ENCODE data around the gene BARD1. TPM values are rescaled to one million over a fixed set of nuclear protein-coding genes. Genes with fewer than 3 reads are reported as not detected.
"Not testable (repeated sequence)": the region's sequence is repeated elsewhere in the genome, so short reads cannot be mapped to it uniquely, and the experiment has no call there.

The BARD1 gene
- total RNA-seq, 8 experiments from 2014 or later: 0.92 to 30.7 (median 9.5) TPM

DNA sequence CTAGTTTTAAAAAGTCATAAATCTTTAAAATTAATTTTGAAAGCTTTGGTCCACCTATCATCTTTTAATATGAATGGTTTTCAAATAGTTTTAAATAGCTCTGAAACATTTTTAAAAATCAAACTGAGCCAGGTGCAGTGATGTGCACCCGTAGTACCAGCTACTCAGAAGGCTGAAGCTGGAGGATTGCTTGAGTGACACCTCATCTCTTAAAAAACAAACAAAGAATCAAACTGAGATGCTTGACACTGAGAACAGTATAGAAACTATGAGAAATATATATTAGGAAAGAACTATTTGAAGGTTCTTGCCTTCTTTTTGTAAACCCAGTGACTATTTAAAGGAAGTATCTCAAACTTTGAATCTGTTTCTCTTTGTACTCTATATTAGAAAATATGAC lies 67.4 kb downstream of the BARD1 start:
- no peaks in the 10 kb centered on the region for H3K4me1 ChIP-seq (replicated peaks in 1 of 2)
- no peak overlapping the region for H3K4me3 ChIP-seq
- no peak for ATAC-seq (replicated peaks in 6 of 8)
- 75 to 100% (median 100%) methylated on average over 1 of the region's 1 CpG for WGBS, 10 experiments
- in situ Hi-C loops (cut with MboI; ENCODE audit: low pct_unique_long_range_greater_than_20kb in 2 of 9, low sequenced_read_pairs in 9 of 9, unreplicated experiment in 9 of 9): no loop called here
- no peak overlapping the region for H3K27ac ChIP-seq

DNA sequence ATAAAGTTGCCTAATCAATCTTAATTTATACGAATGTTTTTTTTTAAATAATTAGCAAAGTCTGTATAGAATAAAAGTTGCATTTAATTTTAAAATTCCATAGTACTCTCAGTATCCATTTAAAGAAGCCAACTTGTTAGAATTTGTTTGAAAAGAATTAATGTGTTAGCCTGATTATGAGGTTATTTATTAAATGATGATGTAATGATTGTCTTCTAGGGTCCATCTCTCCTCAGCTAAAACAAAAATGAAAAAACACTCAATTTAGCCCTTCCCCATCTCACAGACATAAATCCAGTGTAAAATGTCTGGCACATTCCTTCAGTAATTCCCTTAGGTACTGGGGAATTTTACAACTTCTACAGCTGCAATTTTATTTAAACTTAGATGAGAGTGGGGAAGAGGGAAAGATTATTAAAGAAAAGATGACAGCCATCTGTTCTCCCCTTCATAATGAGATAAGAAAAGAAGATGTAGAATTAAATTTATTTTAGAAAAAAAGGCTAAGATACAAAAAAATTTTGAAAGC lies 68.6 kb downstream of the BARD1 start:
- Histone ChIP-seq H3K4me3 (no peak overlapping the region), H3K4me1 (replicated peaks in 1 of 2) (no peaks in the 10 kb centered on the region), H3K27ac (no peak overlapping the region)
- ATAC-seq (replicated peaks in 6 of 8): no peak
- 40 to 100% (median 83%) methylated on average over 1 of the region's 1 CpG for WGBS, 10 experiments
- in situ Hi-C loops (cut with MboI; ENCODE audit: low pct_unique_long_range_greater_than_20kb in 2 of 9, low sequenced_read_pairs in 9 of 9, unreplicated experiment in 9 of 9): no loop called here

DNA sequence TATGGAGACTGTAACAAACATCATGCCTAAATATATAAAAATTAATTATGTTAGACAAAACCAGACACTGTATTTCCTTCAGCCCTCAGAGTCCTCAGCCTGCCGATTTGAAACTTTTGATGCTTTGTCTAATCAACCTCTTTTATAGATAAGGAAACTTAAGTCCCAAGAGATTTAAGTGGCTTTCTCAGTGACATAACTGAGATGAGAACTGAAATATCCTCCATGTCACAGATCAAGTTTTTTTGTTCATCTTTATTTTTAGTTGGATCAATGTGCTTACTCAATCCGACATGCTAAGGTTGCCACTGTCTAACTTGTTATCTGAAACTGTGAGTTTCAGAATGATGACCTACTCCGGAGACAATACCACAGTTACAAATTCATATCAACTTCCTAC lies 72.3 kb downstream of the BARD1 start:
- 89 to 100% (median 97%) methylated on average over 1 to 3 of the region's 3 CpGs for WGBS, 10 experiments
- Histone ChIP-seq H3K4me3 (no peak overlapping the region), H3K27ac (no peak overlapping the region), H3K4me1 (replicated peaks in 1 of 2) (no peaks in the 10 kb centered on the region)
- in situ Hi-C loops (cut with MboI; ENCODE audit: low pct_unique_long_range_greater_than_20kb in 2 of 9, low sequenced_read_pairs in 9 of 9, unreplicated experiment in 9 of 9): no loop called here
- ATAC-seq (replicated peaks in 6 of 8): no peak

DNA sequence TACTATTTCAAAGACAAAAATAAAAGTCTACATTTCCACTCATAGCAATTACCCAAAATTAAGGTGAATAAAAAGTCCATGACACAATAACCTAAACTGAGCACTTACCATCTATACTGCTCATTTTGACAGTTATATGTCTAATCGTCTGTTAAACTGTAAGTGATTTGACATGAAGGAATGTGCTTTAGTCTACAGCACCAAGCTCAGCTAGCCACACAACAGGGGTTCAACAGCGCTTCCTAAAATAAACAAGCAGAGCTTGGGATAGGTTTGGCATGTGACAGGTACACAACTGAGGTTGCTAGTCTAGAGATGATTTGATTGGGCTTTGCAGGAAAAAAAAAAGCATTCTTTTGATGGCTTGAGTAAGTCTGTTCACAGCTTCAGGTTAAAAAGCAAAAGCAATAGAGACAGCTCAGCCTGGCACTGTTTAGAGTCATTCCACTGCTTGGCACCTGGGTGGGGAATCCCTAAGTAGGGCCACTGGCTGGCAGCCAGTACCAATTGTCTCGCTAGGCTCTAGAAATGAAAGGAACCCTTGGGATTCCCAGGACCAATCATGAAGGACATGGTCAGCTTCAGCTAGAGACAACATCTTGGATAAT lies 78.6 kb downstream of the BARD1 start:
- Histone ChIP-seq H3K27ac (no peak overlapping the region), H3K4me3 (no peak overlapping the region), H3K4me1 (replicated peaks in 1 of 2) (peaks cover 0 to 2% of the 10 kb centered on the region in 2 donors)
- in situ Hi-C loops (cut with MboI; ENCODE audit: low pct_unique_long_range_greater_than_20kb in 2 of 9, low sequenced_read_pairs in 9 of 9, unreplicated experiment in 9 of 9): no loop called here
- 75 to 100% (median 100%) methylated on average over 1 to 3 of the region's 3 CpGs; no CpG with 5 or more reads in 1 of the 10 experiments for WGBS, 10 experiments
- no peak for ATAC-seq (replicated peaks in 6 of 8)

DNA sequence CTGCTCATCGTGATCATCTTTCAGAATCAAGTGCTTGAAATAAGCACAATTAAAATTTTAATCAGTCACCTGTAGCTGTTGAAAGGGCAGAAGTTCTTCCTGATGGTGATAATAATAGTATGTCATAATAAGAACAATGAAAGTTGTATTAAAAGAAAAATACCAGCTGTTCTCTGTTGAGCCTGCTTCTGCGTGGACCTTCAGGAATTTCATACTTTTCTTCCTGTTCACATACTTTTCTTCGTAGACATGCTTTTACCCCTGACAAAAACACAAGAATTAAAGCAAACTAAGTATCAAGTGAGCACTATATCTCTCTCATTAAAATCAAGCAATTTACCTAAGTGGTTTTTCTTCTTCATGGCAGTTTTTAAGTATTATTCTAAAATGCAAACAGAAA lies 79.2 kb downstream of the BARD1 start:
- no peak for ATAC-seq (replicated peaks in 6 of 8)
- in situ Hi-C loops (cut with MboI; ENCODE audit: low pct_unique_long_range_greater_than_20kb in 2 of 9, low sequenced_read_pairs in 9 of 9, unreplicated experiment in 9 of 9): no loop called here
- WGBS, 10 experiments: 65 to 100% (median 94%) methylated on average over 1 to 3 of the region's 3 CpGs
- no peak overlapping the region for H3K27ac ChIP-seq
- peaks cover 0 to 2% of the 10 kb centered on the region in 2 donors for H3K4me1 ChIP-seq (replicated peaks in 1 of 2)
- no peak overlapping the region for H3K4me3 ChIP-seq

DNA sequence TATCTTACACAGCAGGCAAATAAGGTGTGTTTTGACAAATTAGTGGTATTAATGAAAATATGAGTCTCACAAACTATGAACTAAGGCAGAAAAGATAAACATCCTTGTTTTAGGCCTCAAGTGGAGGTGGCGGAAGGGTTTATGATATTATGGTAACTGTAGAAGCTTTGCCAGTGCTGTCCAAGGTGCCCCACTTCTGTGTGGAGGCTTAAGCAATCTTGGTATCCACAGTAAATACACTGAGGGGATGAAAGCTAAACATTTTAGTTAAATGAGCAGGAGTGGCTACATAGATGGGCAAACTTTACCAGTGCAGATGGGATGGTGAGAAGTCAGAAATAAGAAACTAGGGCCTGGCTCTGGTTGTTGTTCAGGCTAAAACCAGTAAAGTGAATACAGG lies 84.7 kb downstream of the BARD1 start:
- Histone ChIP-seq H3K4me1 (replicated peaks in 1 of 2) (peaks cover 0 to 2% of the 10 kb centered on the region in 2 donors), H3K4me3 (no peak overlapping the region), H3K27ac (no peak overlapping the region)
- in situ Hi-C loops (cut with MboI; ENCODE audit: low pct_unique_long_range_greater_than_20kb in 2 of 9, low sequenced_read_pairs in 9 of 9, unreplicated experiment in 9 of 9): no loop called here
- 80 to 100% (median 100%) methylated on average over 1 of the region's 1 CpG; no CpG with 5 or more reads in 2 of the 10 experiments for WGBS, 10 experiments
- ATAC-seq (replicated peaks in 6 of 8): no peak

DNA sequence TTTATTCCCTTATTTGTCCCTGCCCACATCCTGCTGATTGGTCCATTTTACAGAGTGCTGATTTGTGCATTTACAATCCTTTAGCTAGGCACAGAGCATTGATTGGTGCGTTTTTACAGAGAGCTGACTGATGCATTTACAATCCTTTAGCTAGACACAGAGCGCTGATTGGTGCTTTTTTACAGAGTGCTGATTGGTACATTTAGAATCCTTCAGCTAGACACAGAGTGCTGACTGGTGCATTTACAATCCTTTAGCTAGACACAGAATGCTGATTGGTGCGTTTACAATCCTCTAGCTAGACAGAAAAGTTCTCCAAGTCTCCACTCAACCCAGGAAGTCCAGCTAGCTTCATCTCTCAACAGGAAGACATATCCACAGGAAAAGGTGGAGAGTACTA lies 91.6 kb downstream of the BARD1 start:
- WGBS, 10 experiments: 90 to 100% (median 100%) methylated on average over 1 to 3 of the region's 3 CpGs; no CpG with 5 or more reads in 2 of the 10 experiments
- H3K4me1 ChIP-seq (replicated peaks in 1 of 2); ATAC-seq (replicated peaks in 6 of 8); in situ Hi-C loops (cut with MboI; ENCODE audit: low pct_unique_long_range_greater_than_20kb in 2 of 9, low sequenced_read_pairs in 9 of 9, unreplicated experiment in 9 of 9); H3K4me3 ChIP-seq; H3K27ac ChIP-seq: not testable (repeated sequence)

DNA sequence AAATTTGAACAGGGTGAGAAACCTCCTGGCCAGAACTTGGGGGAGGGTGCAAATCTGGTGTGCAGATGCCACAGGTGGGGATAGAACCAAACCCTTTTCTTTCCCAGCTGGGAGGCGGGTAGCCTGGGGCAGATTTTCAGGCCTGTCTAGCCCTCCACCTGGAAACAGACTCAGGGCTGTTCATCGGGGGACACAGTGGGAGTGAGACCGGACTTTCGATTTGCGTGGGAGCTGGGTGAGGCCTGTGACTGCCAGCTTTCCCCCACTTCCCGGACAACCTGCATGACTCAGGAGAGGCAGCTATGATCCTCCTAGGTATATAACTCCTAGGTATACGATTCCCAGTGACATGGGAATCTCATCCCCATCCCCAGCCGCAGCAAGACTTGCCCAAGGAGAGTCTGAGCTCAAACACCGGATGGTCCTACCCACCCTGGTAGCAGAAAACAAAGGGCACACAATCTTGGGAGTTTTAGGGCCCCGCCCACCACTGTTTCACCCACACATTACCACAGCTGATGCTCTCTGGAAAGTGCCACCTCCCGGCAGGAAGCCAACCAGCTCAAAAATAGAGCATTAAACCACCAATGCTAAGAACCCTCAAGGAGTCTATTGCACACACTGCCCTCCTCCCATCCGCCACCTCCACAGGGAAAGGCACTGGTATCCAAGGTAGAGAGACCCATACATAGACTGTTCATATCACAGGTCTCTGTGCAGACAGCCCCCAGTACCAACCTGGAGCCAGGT lies 92.5 kb downstream of the BARD1 start:
- Histone ChIP-seq H3K4me3 (no peak overlapping the region), H3K4me1 (replicated peaks in 1 of 2) (no peaks in the 10 kb centered on the region), H3K27ac (no peak overlapping the region)
- in situ Hi-C loops (cut with MboI; ENCODE audit: low pct_unique_long_range_greater_than_20kb in 2 of 9, low sequenced_read_pairs in 9 of 9, unreplicated experiment in 9 of 9): no loop called here
- ATAC-seq (replicated peaks in 6 of 8): no peak
- WGBS, 10 experiments: 50 to 100% (median 95%) methylated on average over 1 to 10 of the region's 12 CpGs; no CpG with 5 or more reads in 5 of the 10 experiments

DNA sequence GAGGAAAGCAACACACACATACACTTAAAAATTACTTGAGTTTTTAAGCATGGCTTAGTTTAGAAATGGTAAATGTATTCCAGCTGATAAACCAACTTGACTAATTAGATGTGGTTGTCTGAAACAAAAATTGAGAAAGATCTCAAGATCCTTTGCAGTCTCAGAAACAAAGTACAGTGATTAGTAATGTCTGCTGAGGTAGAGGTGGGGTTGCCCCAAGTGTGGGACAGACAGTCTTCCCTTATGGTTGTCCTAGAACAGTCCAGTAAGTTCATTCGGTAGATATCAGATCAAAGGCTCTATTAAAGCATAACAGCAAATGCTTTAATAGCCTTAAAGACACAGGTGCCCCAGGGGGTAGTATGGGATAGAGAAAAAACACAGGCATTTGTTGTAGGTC lies 94.5 kb downstream of the BARD1 start:
- 0% methylated on average over 1 of the region's 1 CpG; no CpG with 5 or more reads in 4 of the 10 experiments for WGBS, 10 experiments
- in situ Hi-C loops (cut with MboI; ENCODE audit: low pct_unique_long_range_greater_than_20kb in 2 of 9, low sequenced_read_pairs in 9 of 9, unreplicated experiment in 9 of 9): no loop called here

DNA sequence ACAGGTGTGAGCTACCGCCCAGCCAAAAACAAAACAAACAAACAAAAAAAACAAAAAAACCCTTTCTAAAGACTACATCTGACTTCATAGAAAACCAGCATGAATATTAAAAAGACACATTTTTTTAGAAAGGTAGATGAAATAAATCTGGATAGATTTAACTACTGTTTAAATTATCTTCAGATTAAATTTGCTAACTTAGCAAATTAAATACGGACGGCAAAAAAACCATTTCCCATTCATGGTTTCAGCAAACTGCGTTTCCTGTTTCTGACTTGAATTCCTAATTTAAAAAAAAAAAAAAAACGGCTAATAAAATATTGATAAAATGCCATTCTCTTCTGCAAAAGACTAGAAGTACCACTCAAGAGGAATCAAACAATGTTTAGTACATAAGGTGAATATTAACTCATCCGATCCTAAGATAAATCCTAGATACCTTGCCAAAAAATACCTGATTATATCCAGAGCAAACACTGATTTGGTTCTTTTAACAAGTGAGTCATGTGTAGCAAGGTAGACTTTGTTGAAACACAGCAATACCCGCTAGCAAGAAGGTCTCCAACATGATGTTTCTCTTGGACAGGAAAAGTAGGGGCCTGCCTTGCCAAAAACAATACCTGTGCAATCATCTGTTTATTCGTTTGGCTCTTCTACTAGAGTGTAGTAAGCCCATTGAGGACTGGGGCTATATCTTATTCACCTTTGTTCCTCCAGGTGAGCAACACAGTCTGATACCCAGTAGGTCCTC lies 96.2 kb downstream of the BARD1 start:
- no peak for ATAC-seq (replicated peaks in 6 of 8)
- H3K4me1 ChIP-seq (replicated peaks in 1 of 2): peaks cover 0 to 3% of the 10 kb centered on the region in 2 donors
- 67 to 85% (median 78%) methylated on average over 5 to 8 of the region's 8 CpGs for WGBS, 10 experiments
- in situ Hi-C loops (cut with MboI; ENCODE audit: low pct_unique_long_range_greater_than_20kb in 2 of 9, low sequenced_read_pairs in 9 of 9, unreplicated experiment in 9 of 9): no loop called here
- H3K4me3 ChIP-seq: no peak overlapping the region
- no peak overlapping the region for H3K27ac ChIP-seq

More for the DNA sequence above, 94.5 kb downstream of the BARD1 start:
- no peak overlapping the region for H3K4me3 ChIP-seq
- no peak for ATAC-seq (replicated peaks in 6 of 8)
- H3K27ac ChIP-seq: no peak overlapping the region
- no peaks in the 10 kb centered on the region for H3K4me1 ChIP-seq (replicated peaks in 1 of 2)

DNA sequence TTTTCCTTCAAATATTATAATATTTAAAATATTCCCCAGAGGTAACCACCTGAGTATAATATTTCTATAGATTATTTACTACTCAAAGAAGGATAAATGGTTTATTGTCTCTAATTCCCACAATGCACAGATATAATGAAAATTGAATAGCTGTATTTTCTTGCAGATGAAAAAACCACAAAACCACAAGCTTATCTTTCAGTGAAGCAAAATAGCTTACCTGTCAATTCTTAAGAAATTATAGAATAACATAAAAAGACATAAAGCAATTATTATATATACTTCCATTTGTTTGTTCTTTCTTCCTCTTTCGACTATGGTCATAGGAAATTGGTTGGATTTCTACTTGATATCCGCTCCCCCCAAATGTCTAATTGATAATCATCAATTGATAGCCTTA lies 98.8 kb downstream of the BARD1 start:
- WGBS, 10 experiments: 42 to 100% (median 85%) methylated on average over 1 to 2 of the region's 2 CpGs; no CpG with 5 or more reads in 1 of the 10 experiments

DNA sequence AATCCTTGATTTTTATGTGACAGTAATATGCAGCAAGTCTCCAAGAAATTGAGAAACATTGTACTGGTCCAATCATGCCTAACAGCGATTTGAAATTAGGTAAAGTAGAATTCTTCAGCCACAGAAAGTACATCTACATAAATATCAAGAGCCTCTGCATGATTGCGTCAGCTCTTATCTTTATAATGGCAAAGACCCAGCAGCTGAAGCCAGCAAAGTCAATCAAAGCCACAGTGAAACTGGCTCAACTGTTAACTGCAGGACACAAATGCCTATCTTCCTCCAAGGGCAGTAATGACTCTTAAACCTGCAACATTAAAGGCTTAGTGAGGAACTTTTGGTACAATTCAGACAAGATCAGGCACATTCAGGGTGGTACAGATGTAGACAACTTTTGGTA lies 102.5 kb downstream of the BARD1 start:
- in situ Hi-C loops (cut with MboI; ENCODE audit: low pct_unique_long_range_greater_than_20kb in 2 of 9, low sequenced_read_pairs in 9 of 9, unreplicated experiment in 9 of 9): no loop called here
- 0 to 100% (median 56%) methylated on average over 1 to 2 of the region's 2 CpGs; no CpG with 5 or more reads in 2 of the 10 experiments for WGBS, 10 experiments
- ATAC-seq (replicated peaks in 6 of 8): peak in 5 of 8 experiments; percentile 50 to 57 (median 55)
- H3K4me3 ChIP-seq: no peak overlapping the region
- H3K27ac ChIP-seq: peak overlapping the region in 1 of 2 donors; percentile 45
- peaks cover 2 to 21% of the 10 kb centered on the region in 2 donors for H3K4me1 ChIP-seq (replicated peaks in 1 of 2)

More for the DNA sequence above, 98.8 kb downstream of the BARD1 start:
- no peak for ATAC-seq (replicated peaks in 6 of 8)
- H3K4me1 ChIP-seq (replicated peaks in 1 of 2): peaks cover 2 to 21% of the 10 kb centered on the region in 2 donors
- no peak overlapping the region for H3K4me3 ChIP-seq
- H3K27ac ChIP-seq: no peak overlapping the region
- in situ Hi-C loops (cut with MboI; ENCODE audit: low pct_unique_long_range_greater_than_20kb in 2 of 9, low sequenced_read_pairs in 9 of 9, unreplicated experiment in 9 of 9): no loop called here

DNA sequence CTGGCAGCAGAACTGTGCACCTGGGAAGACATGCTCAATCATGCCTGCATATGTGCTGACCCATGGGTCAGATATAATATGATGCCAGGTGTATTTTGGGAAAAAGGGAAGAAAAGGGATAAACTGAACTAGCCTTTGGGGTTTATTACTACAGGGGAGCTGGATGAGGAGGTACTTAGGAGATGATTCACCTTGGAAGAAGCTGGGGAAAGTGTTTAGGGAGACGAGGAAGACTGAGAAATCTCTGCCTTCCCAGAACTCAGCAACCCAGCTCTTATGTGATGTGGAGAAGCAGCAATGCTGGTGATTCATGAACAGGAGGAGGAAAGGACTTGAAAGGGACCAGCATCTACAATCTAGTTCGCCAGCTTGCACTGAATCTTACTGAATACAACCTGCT lies 110.2 kb downstream of the BARD1 start:
- no peak for ATAC-seq (replicated peaks in 6 of 8)
- H3K4me1 ChIP-seq (replicated peaks in 1 of 2): no peaks in the 10 kb centered on the region
- no peak overlapping the region for H3K27ac ChIP-seq
- no peak overlapping the region for H3K4me3 ChIP-seq
- 0 to 80% (median 40%) methylated on average over 1 to 2 of the region's 2 CpGs; no CpG with 5 or more reads in 3 of the 10 experiments for WGBS, 10 experiments
- in situ Hi-C loops (cut with MboI; ENCODE audit: low pct_unique_long_range_greater_than_20kb in 2 of 9, low sequenced_read_pairs in 9 of 9, unreplicated experiment in 9 of 9): no loop called here

All from motor neuron (in vitro differentiated cells).